Measurements from ENCODE around the gene CHCHD6. TPM values are rescaled to one million over a fixed set of nuclear protein-coding genes. Genes with fewer than 3 reads are reported as not detected.

The CHCHD6 gene
- total and polyA plus RNA-seq, 2 experiments from 2014 or later: 15.8 to 21.4 TPM

- no peak overlapping the region for H3K4me2 ChIP-seq (ENCODE audit: unreplicated experiment)
- no peak overlapping the region for H2AFZ ChIP-seq
- no peaks in the 10 kb centered on the region for H3K9me2 ChIP-seq (ENCODE audit: insufficient read depth)
- H3K27me3 ChIP-seq (replicated peaks; ENCODE audit: insufficient read depth): no peaks in the 10 kb centered on the region
- H3F3A ChIP-seq (ENCODE audit: insufficient read depth): no peaks in the 10 kb centered on the region
- in situ Hi-C loops (cut with MboI): no loop called here
- no peak overlapping the region for H3K27ac ChIP-seq
- no peaks in the 10 kb centered on the region for H4K20me1 ChIP-seq (ENCODE audit: insufficient read depth)
- DNase-seq: peak; percentile 37
- no peaks in the 10 kb centered on the region for H3K36me3 ChIP-seq (ENCODE audit: low read depth)
- TF ChIP-seq EZH2phosphoT487 (IDR thresholded peaks at IDR 0.05; ENCODE audit: insufficient read depth, low read depth): no peak
- WGBS, 2 experiments (ENCODE audit: low coverage in 1 of 2, low lambda C conversion rate in 2 of 2, missing lambda C conversion rate in 2 of 2): 77 to 88% methylated on average over 2 of the region's 2 CpGs
- H3K9me3 ChIP-seq (ENCODE audit: low read depth): no peaks in the 10 kb centered on the region
- no peaks in the 10 kb centered on the region for H3K79me2 ChIP-seq (ENCODE audit: insufficient read depth)
- no peak overlapping the region for H3K9ac ChIP-seq
- no peak overlapping the region for H3K4me3 ChIP-seq
- 0 out of 2 replicates have a peak, but pooled peaks cover 3% of the 10 kb centered on the region for H3K4me1 ChIP-seq (ENCODE audit: insufficient read depth)
These were observed 142.1 kb downstream of the CHCHD6 start for GRCh38 chr3:126845920-126846715.

- no peak overlapping the region for H3K4me3 ChIP-seq
These were observed 143.0 kb downstream of the CHCHD6 start for GRCh38 chr3:126847061-126847460.

GRCh38 chr3:126848991-126849390, 145.0 kb downstream of the CHCHD6 start:
- Histone ChIP-seq H3K4me1 (ENCODE audit: insufficient read depth) (0 out of 2 replicates have a peak, but pooled peaks cover 3% of the 10 kb centered on the region), H3K79me2 (ENCODE audit: insufficient read depth) (no peaks in the 10 kb centered on the region), H3K36me3 (ENCODE audit: low read depth) (no peaks in the 10 kb centered on the region), H3F3A (ENCODE audit: insufficient read depth) (no peaks in the 10 kb centered on the region), H2AFZ (no peak overlapping the region), H3K27me3 (replicated peaks; ENCODE audit: insufficient read depth) (no peaks in the 10 kb centered on the region), H3K9me3 (ENCODE audit: low read depth) (no peaks in the 10 kb centered on the region), H4K20me1 (ENCODE audit: insufficient read depth) (no peaks in the 10 kb centered on the region), H3K4me2 (ENCODE audit: unreplicated experiment) (no peak overlapping the region), H3K9me2 (ENCODE audit: insufficient read depth) (no peaks in the 10 kb centered on the region), H3K4me3 (no peak overlapping the region), H3K27ac (no peak overlapping the region), H3K9ac (no peak overlapping the region)
- TF ChIP-seq EZH2 (IDR thresholded peaks at IDR 0.05; ENCODE audit: insufficient read depth, poor library complexity, severe bottlenecking) (no peak), EZH2phosphoT487 (IDR thresholded peaks at IDR 0.05; ENCODE audit: insufficient read depth, low read depth) (no peak)
- WGBS, 2 experiments (ENCODE audit: low coverage in 1 of 2, low lambda C conversion rate in 2 of 2, missing lambda C conversion rate in 2 of 2): 94 to 95% methylated on average over 6 of the region's 6 CpGs
- in situ Hi-C loops (cut with MboI): no loop called here
- no peak for DNase-seq

More at GRCh38 chr3:126847061-126847460, 143.0 kb downstream of the CHCHD6 start:
- no peak overlapping the region for H3K4me2 ChIP-seq (ENCODE audit: unreplicated experiment)
- WGBS, 2 experiments (ENCODE audit: low coverage in 1 of 2, low lambda C conversion rate in 2 of 2, missing lambda C conversion rate in 2 of 2): 93 to 97% methylated on average over 3 of the region's 3 CpGs
- no peak overlapping the region for H3K27ac ChIP-seq
- no peaks in the 10 kb centered on the region for H3K27me3 ChIP-seq (replicated peaks; ENCODE audit: insufficient read depth)
- no peak overlapping the region for H2AFZ ChIP-seq
- H3K36me3 ChIP-seq (ENCODE audit: low read depth): no peaks in the 10 kb centered on the region
- H3F3A ChIP-seq (ENCODE audit: insufficient read depth): no peaks in the 10 kb centered on the region
- H3K9me2 ChIP-seq (ENCODE audit: insufficient read depth): no peaks in the 10 kb centered on the region
- TF ChIP-seq EZH2phosphoT487 (IDR thresholded peaks at IDR 0.05; ENCODE audit: insufficient read depth, low read depth) (no peak), EZH2 (IDR thresholded peaks at IDR 0.05; ENCODE audit: insufficient read depth, poor library complexity, severe bottlenecking) (no peak)
- H3K9ac ChIP-seq: no peak overlapping the region
- H3K4me1 ChIP-seq (ENCODE audit: insufficient read depth): 0 out of 2 replicates have a peak, but pooled peaks cover 3% of the 10 kb centered on the region
- no peak for DNase-seq
- no peaks in the 10 kb centered on the region for H4K20me1 ChIP-seq (ENCODE audit: insufficient read depth)
- H3K79me2 ChIP-seq (ENCODE audit: insufficient read depth): no peaks in the 10 kb centered on the region
- in situ Hi-C loops (cut with MboI): no loop called here
- no peaks in the 10 kb centered on the region for H3K9me3 ChIP-seq (ENCODE audit: low read depth)

- in situ Hi-C loops (cut with MboI): no loop called here
These were observed 145.7 kb downstream of the CHCHD6 start for GRCh38 chr3:126849768-126850167.

More at GRCh38 chr3:126849768-126850167, 145.7 kb downstream of the CHCHD6 start:
- no peaks in the 10 kb centered on the region for H4K20me1 ChIP-seq (ENCODE audit: insufficient read depth)
- H3K4me3 ChIP-seq: no peak overlapping the region
- no peaks in the 10 kb centered on the region for H3K36me3 ChIP-seq (ENCODE audit: low read depth)
- H3K9me3 ChIP-seq (ENCODE audit: low read depth): no peaks in the 10 kb centered on the region
- H3K9ac ChIP-seq: no peak overlapping the region
- 0 out of 2 replicates have a peak, but pooled peaks cover 3% of the 10 kb centered on the region for H3K4me1 ChIP-seq (ENCODE audit: insufficient read depth)
- no peak overlapping the region for H2AFZ ChIP-seq
- no peak overlapping the region for H3K4me2 ChIP-seq (ENCODE audit: unreplicated experiment)
- WGBS, 2 experiments (ENCODE audit: low coverage in 1 of 2, low lambda C conversion rate in 2 of 2, missing lambda C conversion rate in 2 of 2): 93 to 96% methylated on average over 6 of the region's 6 CpGs
- H3F3A ChIP-seq (ENCODE audit: insufficient read depth): no peaks in the 10 kb centered on the region
- no peaks in the 10 kb centered on the region for H3K79me2 ChIP-seq (ENCODE audit: insufficient read depth)
- TF ChIP-seq EZH2 (IDR thresholded peaks at IDR 0.05; ENCODE audit: insufficient read depth, poor library complexity, severe bottlenecking) (no peak), EZH2phosphoT487 (IDR thresholded peaks at IDR 0.05; ENCODE audit: insufficient read depth, low read depth) (no peak)
- no peaks in the 10 kb centered on the region for H3K27me3 ChIP-seq (replicated peaks; ENCODE audit: insufficient read depth)
- no peak overlapping the region for H3K27ac ChIP-seq
- DNase-seq: no peak
- H3K9me2 ChIP-seq (ENCODE audit: insufficient read depth): no peaks in the 10 kb centered on the region
